GM19240 (cell line): ENCODE measurements around the gene TAF1.
"Not testable (repeated sequence)": the region's sequence is repeated elsewhere in the genome, so short reads cannot be mapped to it uniquely, and the experiment has no call there.

Experiments
- DNase-seq: peaks from one replicate; pipeline ENCODE4 v3.0.0; 2011; ENCODE audit warnings: low spot score; ENCODE audit not compliant: insufficient read length

Gene TAF1

GRCh38 chrX:71420686-71421085, 54.5 kb downstream of the TAF1 start:
- no peak for DNase-seq

GRCh38 chrX:71432733-71433132, 66.6 kb downstream of the TAF1 start:
- no peak for DNase-seq

DNA sequence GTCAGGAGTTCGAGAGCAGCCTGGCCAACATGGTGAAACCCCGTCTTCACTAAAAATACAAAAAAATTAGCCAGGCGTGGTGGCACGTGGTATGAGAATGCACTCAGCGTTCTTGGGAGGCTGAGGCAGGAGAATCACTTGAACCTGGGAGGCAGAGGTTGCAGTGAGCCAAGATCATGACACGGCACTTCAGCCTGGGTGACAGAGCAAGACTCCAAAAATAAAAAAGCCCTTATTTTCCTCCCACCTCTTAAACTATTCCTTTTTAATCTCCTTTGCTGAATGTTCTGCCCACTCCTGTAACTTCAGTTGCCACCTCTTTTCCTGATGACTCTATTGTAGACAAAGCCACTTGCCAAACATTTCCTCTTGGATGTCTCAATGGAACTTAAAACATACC, 72.6 kb downstream of the TAF1 start:
- DNase-seq: no peak

DNA sequence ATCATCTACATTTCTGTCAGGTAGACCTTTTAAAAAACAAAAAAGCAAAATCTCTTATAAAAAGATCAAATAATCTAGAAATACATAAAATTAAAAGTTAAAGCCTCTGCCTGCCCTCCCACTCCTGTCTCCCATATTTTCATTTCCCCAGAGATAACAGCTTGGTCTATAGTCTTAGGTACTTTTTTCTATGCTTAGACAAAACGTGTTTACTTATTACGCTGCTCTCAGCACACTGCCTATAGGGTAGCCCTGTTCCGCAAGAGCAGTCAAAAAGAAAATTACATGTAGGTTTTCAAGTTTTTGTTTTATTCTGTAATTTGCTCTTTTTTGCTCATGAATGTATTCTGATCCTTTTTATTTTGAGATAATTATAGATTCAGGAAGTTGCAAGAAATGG, 73.3 kb downstream of the TAF1 start:
- no peak for DNase-seq

- no peak for DNase-seq
Measured at GRCh38 chrX:71439896-71440295, 73.7 kb downstream of the TAF1 start.

- DNase-seq: no peak
Measured at GRCh38 chrX:71440401-71440800, 74.2 kb downstream of the TAF1 start.

GRCh38 chrX:71441809-71442208, 75.7 kb downstream of the TAF1 start:
- not testable (repeated sequence) for DNase-seq

DNA sequence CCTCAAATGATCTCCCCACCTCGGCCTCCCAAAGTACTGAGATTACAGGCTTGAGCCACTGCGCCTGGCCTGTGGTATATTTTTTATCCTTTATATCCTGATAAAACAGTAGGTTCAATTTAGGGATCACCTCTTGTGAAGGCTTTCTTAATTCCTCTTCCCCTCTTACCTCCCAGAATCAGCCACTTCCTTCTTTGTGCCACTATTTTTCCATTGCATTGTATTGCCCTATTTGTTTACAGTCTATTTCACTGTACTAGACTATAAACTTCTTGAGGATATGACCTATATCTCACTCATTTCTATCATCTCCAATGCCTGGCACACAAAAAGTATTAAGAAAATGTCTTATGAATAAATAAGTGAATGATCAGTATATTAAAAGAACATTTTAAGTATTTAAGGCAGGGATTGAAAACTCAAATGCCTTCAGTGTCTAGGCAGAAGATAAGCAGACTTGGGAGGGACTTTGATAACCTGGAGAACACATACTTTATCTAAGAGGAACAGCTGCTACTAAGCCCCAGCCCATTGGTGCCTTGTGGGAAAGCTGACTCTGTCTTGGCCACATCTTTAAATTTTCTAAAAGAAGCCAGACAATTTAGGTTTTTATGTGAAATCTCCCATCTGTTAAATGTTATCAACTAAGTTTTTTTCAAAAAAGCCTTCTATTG, 84.4 kb downstream of the TAF1 start:
- no peak for DNase-seq

DNA sequence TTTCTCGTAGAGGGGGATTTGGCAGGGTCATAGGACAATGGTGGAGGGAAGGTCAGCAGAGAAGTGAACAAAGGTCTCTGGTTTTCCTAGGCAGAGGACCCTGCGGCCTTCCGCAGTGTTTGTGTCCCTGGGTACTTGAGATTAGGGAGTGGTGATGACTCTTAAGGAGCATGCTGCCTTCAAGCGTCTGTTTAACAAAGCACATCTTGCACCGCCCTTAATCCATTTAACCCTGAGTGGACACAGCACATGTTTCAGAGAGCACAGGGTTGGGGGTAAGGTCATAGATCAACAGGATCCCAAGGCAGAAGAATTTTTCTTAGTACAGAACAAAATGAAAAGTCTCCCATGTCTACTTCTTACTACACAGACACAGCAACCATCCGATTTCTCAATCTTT, 85.4 kb downstream of the TAF1 start:
- DNase-seq: not testable (repeated sequence)

DNA sequence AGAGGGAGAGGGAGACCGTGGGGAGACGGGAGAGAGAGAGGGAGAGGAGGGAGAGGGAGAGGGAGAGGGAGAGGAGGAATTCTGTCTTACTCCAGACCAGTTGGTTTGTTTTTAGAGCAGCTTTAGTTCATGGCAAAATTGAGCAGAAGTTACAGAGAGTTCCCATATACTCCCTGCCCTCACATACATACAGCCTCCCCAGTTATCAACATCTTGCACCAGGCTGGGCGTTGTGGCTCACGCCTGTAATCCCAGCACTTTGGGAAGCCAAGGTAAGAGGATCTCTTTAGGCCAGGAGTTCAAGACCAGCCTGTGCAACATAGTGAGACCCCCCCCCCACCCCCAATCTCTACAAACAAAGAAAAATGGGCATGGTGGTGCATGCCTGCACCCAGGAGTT, 86.9 kb downstream of the TAF1 start:
- DNase-seq: no peak

DNA sequence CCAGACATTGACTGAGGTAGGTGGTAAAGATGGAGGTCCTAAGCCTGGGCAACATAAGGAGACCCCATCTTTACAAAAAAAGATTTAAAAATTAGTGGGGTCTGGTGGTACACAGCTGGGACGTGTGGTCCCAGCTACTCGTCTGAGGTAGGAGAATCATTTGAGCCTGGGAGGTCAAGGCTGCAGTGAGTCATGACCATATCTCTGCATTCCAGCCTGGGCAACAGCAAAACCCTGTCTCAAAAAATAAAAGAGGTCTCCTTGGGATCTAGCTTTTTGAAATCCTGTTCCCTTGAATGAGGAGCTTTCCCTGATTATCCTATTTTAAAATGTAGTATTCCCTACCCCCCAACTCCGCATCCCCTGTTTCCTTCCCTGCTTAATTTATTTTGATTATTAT, 88.1 kb downstream of the TAF1 start:
- no peak for DNase-seq

- no peak for DNase-seq
Measured at GRCh38 chrX:71458866-71459265, 92.7 kb downstream of the TAF1 start.

GRCh38 chrX:71464968-71465367, 98.8 kb downstream of the TAF1 start:
- DNase-seq: no peak

DNA sequence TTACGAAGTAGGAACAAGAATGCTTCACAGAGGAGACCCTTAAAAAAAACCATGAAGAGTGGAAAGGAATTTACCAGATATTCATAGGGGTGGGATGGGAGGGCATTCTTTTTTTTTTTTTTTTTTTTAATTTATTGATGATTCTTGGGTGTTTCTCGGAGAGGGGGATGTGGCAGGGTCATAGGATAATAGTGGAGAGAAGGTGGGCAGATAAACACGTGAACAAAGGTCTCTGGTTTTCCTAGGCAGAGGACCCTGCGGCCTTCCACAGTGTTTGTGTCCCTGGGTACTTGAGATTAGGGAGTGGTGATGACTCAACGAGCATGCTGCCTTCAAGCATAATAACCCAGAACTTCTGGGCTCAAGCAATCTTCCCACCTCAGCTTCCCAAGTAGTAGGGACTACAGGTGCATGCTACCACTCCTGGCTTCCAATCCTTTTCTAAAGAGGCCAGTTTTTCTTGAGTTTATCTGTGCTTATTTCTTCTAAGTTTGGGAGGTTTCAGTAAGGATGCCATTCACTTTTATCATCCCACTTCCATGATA, 100.9 kb downstream of the TAF1 start:
- DNase-seq: no peak

DNA sequence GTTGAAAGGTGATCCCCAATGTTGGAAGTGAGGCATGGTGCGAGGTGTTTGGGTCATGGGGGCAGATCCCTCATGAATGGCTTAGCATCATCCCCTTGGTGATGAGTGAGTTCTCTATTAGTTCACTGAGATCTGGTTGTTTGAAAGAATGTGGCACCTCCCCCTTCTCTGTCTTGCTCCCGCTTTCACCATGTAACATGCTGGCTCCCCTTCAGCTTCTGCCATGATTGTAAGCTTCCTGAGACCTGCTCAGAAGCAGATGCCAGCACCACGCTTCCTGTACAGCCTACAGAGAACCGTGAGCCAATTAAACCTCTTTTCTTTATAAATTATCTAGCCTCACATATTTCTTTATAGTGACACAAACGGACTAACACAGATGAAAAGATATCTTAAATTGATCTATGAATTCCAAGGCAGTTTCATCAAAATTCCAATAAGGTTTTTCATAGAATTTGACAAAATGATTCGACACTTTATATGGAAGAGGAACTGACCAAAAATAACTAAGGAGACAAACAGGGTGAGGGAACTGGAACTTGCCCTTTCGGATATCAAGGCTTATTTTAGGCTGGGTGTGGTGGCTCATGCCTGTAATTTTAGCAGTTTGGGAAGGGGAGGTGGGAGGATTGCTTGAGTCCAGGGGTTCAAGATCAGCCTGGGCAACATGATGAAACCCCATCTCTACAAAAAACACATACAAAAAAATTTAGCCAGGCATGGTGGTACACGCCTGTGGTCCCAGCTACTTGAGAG, 109.8 kb downstream of the TAF1 start:
- no peak for DNase-seq

DNA sequence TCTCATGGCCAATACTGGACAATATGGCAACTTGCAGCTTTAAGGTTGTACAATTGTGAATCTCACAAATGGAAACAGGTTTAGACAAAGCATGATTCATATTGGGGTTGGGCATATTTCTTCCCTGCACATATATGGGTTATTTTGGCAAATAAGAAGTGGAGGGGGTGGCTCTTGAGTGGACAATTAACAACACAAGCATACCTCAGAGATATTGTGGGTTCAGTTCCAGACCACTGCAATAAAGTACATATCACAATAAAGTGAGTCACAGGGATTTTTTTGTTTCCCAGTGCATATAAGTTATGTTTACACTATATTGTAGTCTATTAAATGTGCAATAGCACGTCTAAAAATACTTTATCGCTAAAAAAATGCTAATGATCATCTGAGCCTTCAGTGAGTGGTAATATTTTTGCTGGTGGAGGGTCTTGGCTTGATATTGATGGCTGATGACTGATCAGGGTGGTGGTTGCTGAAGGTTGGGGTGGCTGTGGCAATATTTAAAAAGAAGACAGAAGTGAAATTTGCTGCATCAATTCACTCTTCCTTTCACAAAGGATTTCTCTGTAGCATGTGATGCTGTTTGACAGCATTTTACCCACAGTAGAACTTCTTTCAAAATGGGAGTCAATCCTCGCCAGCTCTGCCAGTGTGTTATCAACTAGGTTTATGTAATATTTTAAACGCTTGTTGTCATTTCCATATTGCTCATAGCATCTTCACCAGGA, 116.2 kb downstream of the TAF1 start:
- DNase-seq: no peak

DNA sequence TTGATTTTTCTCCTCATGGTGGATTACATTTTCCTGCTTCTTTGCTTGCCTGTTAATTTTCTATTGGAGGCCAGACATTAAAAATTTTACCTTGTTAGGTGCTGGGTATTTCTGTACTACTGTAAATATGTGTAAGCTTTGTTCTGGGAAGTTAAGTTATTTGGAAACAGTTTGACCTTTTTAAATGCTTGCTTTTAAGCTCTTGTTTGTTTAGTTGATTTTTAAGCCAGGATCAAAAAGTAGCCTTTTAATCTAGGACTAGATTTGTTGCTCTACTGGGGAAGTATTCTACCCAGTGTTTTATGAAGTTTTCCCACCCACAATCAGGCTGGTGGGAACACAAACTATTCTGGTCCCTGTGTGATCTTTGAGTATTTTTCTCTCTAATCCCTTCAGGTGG, 121.7 kb downstream of the TAF1 start:
- DNase-seq: no peak

- no peak for DNase-seq
Measured at GRCh38 chrX:71489540-71489939, 123.4 kb downstream of the TAF1 start.

DNA sequence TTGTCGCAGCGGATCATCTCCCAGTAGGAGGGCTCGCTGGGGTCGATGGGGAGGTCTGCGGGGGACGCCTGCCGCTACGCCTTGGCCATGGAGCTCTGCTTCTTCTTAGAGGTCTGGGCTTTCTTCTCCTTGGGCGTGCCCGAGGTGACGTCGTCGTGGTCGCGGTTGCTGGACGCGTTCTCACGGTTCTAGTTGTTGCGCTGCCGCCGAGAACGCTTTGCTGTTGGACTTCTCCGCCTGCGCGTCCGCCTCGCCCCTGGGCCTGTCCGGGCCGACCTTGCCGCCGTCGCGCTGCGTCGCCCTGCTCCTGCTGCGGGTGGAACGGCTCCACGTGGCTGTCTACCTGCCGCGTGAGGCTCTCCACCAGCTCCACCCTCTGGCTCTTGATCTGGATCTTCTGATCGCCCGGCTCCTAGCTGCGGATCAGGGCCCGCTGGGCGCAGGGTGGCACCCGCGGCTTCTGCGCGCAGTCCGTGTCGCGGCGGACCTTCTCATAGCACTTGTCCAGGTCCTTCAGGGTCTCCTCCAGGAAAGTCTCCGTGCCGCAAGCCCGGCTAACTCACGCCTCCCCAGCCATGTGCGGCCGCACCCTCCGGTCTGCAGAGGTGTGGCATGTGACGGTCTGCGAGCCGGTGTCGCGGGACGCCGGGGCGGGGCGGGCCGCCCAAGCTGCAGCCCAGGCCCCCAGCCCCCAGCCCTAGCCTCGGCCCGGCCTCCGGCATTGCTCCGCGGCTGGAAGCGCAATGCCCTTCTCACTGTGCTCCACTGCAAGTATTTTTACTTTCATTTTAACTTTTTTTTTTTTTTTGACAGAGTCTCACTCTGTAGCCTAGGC, 126.3 kb downstream of the TAF1 start:
- DNase-seq: no peak

- no peak for DNase-seq
Measured at GRCh38 chrX:71493111-71493613, 127.0 kb downstream of the TAF1 start.

- DNase-seq: not testable (repeated sequence)
Measured at GRCh38 chrX:71495979-71496378, 129.8 kb downstream of the TAF1 start.
